B cell (primary cell): Measurements from ENCODE around the gene SSX2IP. TPM values are rescaled to one million over a fixed set of nuclear protein-coding genes. Genes with fewer than 3 reads are reported as not detected.
A peak's percentile ranks its signal among the peaks of the same experiment; 100 is the strongest.

Source experiments
- ATAC-seq: fragments of 200-7000 bp; cut with Tn5 transposase; one replicate; pipeline ENCODE4 v1.10.0; 2021; ENCODE audit warnings: low read depth, mild to moderate bottlenecking, moderate number of reproducible peaks, moderate library complexity
- CTCF ChIA-PET: fragments of 350-600 bp; sonication (Branson Sonifier 250); formaldehyde crosslinking; loops from one replicate; lab custom pipeline; 2021; ENCODE audit warnings: antibody characterized with exemption, inconsistent platforms; lab: Charles Lee
- POLR2A ChIA-PET: fragments of 350-600 bp; sonication (Branson Sonifier 250); formaldehyde crosslinking; loops from one replicate; lab custom pipeline; 2021; ENCODE audit warnings: antibody characterized with exemption; lab: Charles Lee
- DNase-seq: peaks from one replicate; pipeline ENCODE4 v3.0.0; 2013
- H2AFZ ChIP-seq: 2 replicates; pipeline ENCODE4 v1.6.1; 2012; ENCODE audit warnings: mild to moderate bottlenecking, low read depth, low read length; ENCODE audit not compliant: insufficient read depth, poor library complexity, severe bottlenecking
- H3K27ac ChIP-seq, 2 donors: 1 replicate in 1 of 2; 2 replicates in 1 of 2; pipeline ENCODE4 v1.5.1; 2012 to 2013; ENCODE audit warnings: low read length in 2 of 2, mild to moderate bottlenecking in 2 of 2, moderate library complexity in 1 of 2
- H3K27me3 ChIP-seq, 4 experiments: fragments of 200-600 bp in 1 of 4; sonication (generic) in 1 of 4; replicated peaks in 1 of 4; 1 replicate in 2 of 4; 2 replicates in 2 of 4; pipeline versions ENCODE4 v1.6.1 to v1.7.0; 2013 to 2016; ENCODE audit warnings: low read length in 3 of 4, mild to moderate bottlenecking in 2 of 4, mixed read lengths in 1 of 4, moderate library complexity in 1 of 4; ENCODE audit not compliant: insufficient read depth in 4 of 4, control insufficient read depth in 3 of 4; ENCODE audit errors: control extremely low read depth in 1 of 4
- H3K36me3 ChIP-seq, 2 experiments: replicated peaks in 1 of 2; 1 replicate in 1 of 2; 2 replicates in 1 of 2; pipeline versions ENCODE4 v1.6.1 to v1.7.1; 2013; ENCODE audit warnings: low read length in 1 of 2; ENCODE audit not compliant: insufficient read depth in 2 of 2, control insufficient read depth in 1 of 2; ENCODE audit errors: control extremely low read depth in 1 of 2, extremely low read depth in 1 of 2
- H3K4me1 ChIP-seq, 2 donors: fragments of 200-600 bp in 1 of 2; sonication (generic) in 1 of 2; 1 replicate in 1 of 2; 2 replicates in 1 of 2; pipeline versions ENCODE4 v1.5.1 to v1.6.1; 2013 to 2017; ENCODE audit warnings: low read length in 2 of 2; ENCODE audit not compliant: control insufficient read depth in 2 of 2, insufficient read depth in 2 of 2
- H3K4me2 ChIP-seq: replicated peaks from 2 replicates; pipeline ENCODE3; 2012; ENCODE audit warnings: mild to moderate bottlenecking, low read depth, low read length; ENCODE audit not compliant: poor library complexity, severe bottlenecking
- H3K4me3 ChIP-seq, 5 experiments: fragments of 200-600 bp in 1 of 5; sonication (generic) in 1 of 5; 1 replicate in 3 of 5; 2 replicates in 2 of 5; pipeline versions ENCODE4 v1.5.1 to v1.7.0; 2011 to 2016; ENCODE audit warnings: low read length in 4 of 5, mild to moderate bottlenecking in 4 of 5, low read depth in 2 of 5, control low read depth in 1 of 5, moderate library complexity in 1 of 5; ENCODE audit not compliant: insufficient read depth in 1 of 5; ENCODE audit errors: control extremely low read depth in 1 of 5, extremely low read depth in 1 of 5
- H3K79me2 ChIP-seq: fragments of 200-600 bp; sonication (generic); one replicate; pipeline ENCODE4 v1.6.0; 2016; ENCODE audit warnings: low read length; ENCODE audit not compliant: control insufficient read depth, insufficient read depth
- H3K9ac ChIP-seq: fragments of 200-600 bp; sonication (generic); 2 replicates; pipeline ENCODE4 v1.6.1; 2017; ENCODE audit warnings: mild to moderate bottlenecking, low read length, moderate library complexity
- H3K9me3 ChIP-seq, 3 donors: one replicate each; pipeline versions ENCODE4 v1.6.1 to v1.7.1; 2013; ENCODE audit warnings: low read length in 2 of 3; ENCODE audit not compliant: control insufficient read depth in 2 of 3, insufficient read depth in 1 of 3; ENCODE audit errors: control extremely low read depth in 1 of 3
- H4K20me1 ChIP-seq: 2 replicates; pipeline ENCODE4 v1.6.0; 2012; ENCODE audit warnings: mild to moderate bottlenecking, low read length; ENCODE audit not compliant: insufficient read depth, control insufficient read depth, poor library complexity, severe bottlenecking
- H3K27ac Mint-ChIP-seq: one replicate; pipeline ENCODE4 v1.8.0; 2021; ENCODE audit warnings: mixed read lengths
- H3K27me3 Mint-ChIP-seq: one replicate; pipeline ENCODE4 v1.8.0; 2021; ENCODE audit warnings: mixed read lengths
- H3K4me1 Mint-ChIP-seq: one replicate; pipeline ENCODE4 v1.8.0; 2021; ENCODE audit warnings: mixed read lengths
- H3K4me3 Mint-ChIP-seq: one replicate; pipeline ENCODE4 v1.8.0; 2021; ENCODE audit warnings: mixed read lengths
- H3K9me3 Mint-ChIP-seq: one replicate; pipeline ENCODE4 v1.8.0; 2022; ENCODE audit warnings: mixed read lengths; ENCODE audit not compliant: insufficient read depth
- EZH2 ChIP-seq: IDR thresholded peaks from 2 replicates; pipeline ENCODE4 v1.6.1; 2012; ENCODE audit warnings: borderline replicate concordance, low read depth, mild to moderate bottlenecking, moderate library complexity, low read length; ENCODE audit not compliant: insufficient read depth, poor library complexity, severe bottlenecking
- WGBS: methylation state at CpG from one replicate; pipeline ENCODE4 v1.1.5; 2013; ENCODE audit warnings: missing lambda C conversion rate; ENCODE audit not compliant: insufficient coverage; 5-methylcytosine and 5-hydroxymethylcytosine counted together
- intact Hi-C: fragments of 100-400 bp; cut with micrococcal nuclease; formaldehyde crosslinking; loops from one replicate; pipeline ENCODE4 v1.10.0; 2022
- polyA plus RNA-seq: library from polyadenylated mRNA; depleted of rRNA; stranded (reverse); fragments of >200 nt; gene quantifications from 2 replicates; pipeline ENCODE4 v1.2.3, GENCODE V29; 2012
- total RNA-seq, 2 donors: library from RNA; stranded (reverse); fragments of 120-200 nt in 1 of 2; gene quantifications; 1 replicate in 1 of 2; 2 replicates in 1 of 2; pipeline versions ENCODE4 v1.2.3 to v1.2.4, GENCODE V29; 2013 to 2022
- TF ChIP-seq, protein P1 (sequence below): fragments of 200-600 bp; IDR thresholded peaks from one replicate; pipeline ENCODE4 v1.8.0; 2022; ENCODE audit warnings: antibody characterized with exemption, mild to moderate bottlenecking

SSX2IP gene
- total and polyA plus RNA-seq, 2 donors (not counting 1 experiment from before 2014, with no cell fraction given) = 0.95 to 10.3 TPM

DNA sequence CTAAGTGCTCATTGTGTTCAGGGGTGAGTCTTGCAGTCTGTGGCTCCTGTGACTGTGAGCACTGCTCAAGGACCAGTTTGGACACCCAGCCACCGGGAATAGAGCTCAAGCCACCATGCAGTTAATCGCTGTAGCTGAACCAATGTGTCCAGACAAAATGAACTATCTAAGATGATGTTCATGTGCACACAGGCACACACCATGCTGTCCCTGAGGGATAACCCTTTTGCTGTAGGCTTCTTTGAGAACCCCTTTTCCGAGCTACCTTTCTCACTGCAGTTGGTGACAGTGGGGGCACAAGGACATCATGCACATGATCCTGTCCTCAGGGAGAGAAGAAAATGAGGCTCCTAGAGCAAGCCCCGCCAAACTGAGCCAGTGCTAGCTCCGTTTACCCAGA, 65.4 kb downstream of the SSX2IP start:
- no peak overlapping the region for H2AFZ ChIP-seq
- H3K9me3 ChIP-seq = no peaks in the 10 kb centered on the region
- no peaks in the 10 kb centered on the region for H4K20me1 ChIP-seq
- ATAC-seq (no peak), DNase-seq (no peak)
- peaks cover 5% of the 10 kb centered on the region for H3K4me1 Mint-ChIP-seq
- H3K9me3 Mint-ChIP-seq = no peaks in the 10 kb centered on the region
- CTCF ChIA-PET = interaction anchor here (1.0 to 2.8 kb wide), 6 partner anchors 13 to 486 kb away, joined by 3 to 11 read pairs (median 7); no protein-coding TSS in a partner anchor
- intact Hi-C loops = loop anchor here (5.0 kb wide), 1 partner anchor 147 kb away; no protein-coding TSS in a partner anchor
- peaks cover 0 to 4% (median 0%) of the 10 kb centered on the region in 4 experiments for H3K27me3 ChIP-seq
- peaks cover 7% of the 10 kb centered on the region for H3K27me3 Mint-ChIP-seq
- no peak overlapping the region for H3K4me3 Mint-ChIP-seq
- TF ChIP-seq EZH2 = no peak
- TF ChIP-seq, protein P1, sequence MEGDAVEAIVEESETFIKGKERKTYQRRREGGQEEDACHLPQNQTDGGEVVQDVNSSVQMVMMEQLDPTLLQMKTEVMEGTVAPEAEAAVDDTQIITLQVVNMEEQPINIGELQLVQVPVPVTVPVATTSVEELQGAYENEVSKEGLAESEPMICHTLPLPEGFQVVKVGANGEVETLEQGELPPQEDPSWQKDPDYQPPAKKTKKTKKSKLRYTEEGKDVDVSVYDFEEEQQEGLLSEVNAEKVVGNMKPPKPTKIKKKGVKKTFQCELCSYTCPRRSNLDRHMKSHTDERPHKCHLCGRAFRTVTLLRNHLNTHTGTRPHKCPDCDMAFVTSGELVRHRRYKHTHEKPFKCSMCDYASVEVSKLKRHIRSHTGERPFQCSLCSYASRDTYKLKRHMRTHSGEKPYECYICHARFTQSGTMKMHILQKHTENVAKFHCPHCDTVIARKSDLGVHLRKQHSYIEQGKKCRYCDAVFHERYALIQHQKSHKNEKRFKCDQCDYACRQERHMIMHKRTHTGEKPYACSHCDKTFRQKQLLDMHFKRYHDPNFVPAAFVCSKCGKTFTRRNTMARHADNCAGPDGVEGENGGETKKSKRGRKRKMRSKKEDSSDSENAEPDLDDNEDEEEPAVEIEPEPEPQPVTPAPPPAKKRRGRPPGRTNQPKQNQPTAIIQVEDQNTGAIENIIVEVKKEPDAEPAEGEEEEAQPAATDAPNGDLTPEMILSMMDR = no peak
- no peaks in the 10 kb centered on the region for H3K36me3 ChIP-seq
- H3K27ac ChIP-seq = no peak overlapping the region
- no peak overlapping the region for H3K4me2 ChIP-seq
- no peak overlapping the region for H3K4me3 ChIP-seq
- H3K79me2 ChIP-seq = no peaks in the 10 kb centered on the region
- peaks cover 0 to 4% of the 10 kb centered on the region in 2 donors for H3K4me1 ChIP-seq
- 97% methylated on average over 3 of the region's 5 CpGs for WGBS
- H3K9ac ChIP-seq = no peak overlapping the region
- no peak overlapping the region for H3K27ac Mint-ChIP-seq
- POLR2A ChIA-PET = no interaction called here

DNA sequence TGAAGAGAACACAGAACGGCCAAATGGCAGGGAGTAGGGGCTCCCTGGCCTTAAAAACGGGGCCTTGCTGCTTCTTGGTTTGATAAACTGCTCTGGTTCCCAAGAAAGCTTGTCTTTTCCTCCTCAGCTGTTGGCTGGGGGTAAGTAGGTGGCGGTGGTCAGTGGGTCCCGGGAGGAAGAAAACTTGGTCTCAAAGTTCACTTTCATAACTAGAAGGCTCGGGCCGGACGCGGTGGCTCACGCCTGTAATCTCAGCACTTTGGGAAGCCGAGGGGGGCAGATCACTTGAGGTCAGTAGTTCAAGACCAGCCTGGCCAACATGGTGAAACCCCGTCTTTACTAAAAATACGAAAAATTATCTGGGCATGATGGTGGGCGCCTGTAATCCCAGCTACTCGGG, 68.7 kb downstream of the SSX2IP start:
- no peak overlapping the region for H3K4me2 ChIP-seq
- peak overlapping the region; percentile 24 for H3K4me3 Mint-ChIP-seq
- peak; percentile 17 for DNase-seq

More for the DNA sequence above, 68.7 kb downstream of the SSX2IP start:
- CTCF ChIA-PET = interaction anchor here (1.3 to 3.5 kb wide), 5 partner anchors 117 to 480 kb away, joined by 3 to 28 read pairs (median 9); no protein-coding TSS in a partner anchor
- Mint-ChIP-seq H3K9me3 (no peaks in the 10 kb centered on the region), H3K27me3 (peaks cover 12% of the 10 kb centered on the region), H3K4me1 (peaks cover 6% of the 10 kb centered on the region), H3K27ac (no peak overlapping the region)
- Histone ChIP-seq H3K9ac (no peak overlapping the region), H2AFZ (no peak overlapping the region), H4K20me1 (no peaks in the 10 kb centered on the region), H3K79me2 (no peaks in the 10 kb centered on the region), H3K36me3 (no peaks in the 10 kb centered on the region), H3K4me3 (no peak overlapping the region), H3K27ac (no peak overlapping the region), H3K4me1 (peaks cover 0 to 4% of the 10 kb centered on the region in 2 donors), H3K9me3 (no peaks in the 10 kb centered on the region), H3K27me3 (peaks cover 0 to 5% (median 2%) of the 10 kb centered on the region in 4 experiments)
- intact Hi-C loops = loop anchor here (1.0 to 5.0 kb wide), 8 partner anchors 69 to 717 kb away; partner anchors contain the start of genes GNG5, SPATA1 and SSX2IP
- 86% methylated on average over 12 of the region's 14 CpGs for WGBS
- TF ChIP-seq, protein P1 = no peak
- TF ChIP-seq EZH2 = no peak
- no peak for ATAC-seq
- POLR2A ChIA-PET = no interaction called here
